HepG2 (cell line): Measurements from ENCODE around the gene QTRT2.

Experiments used
- FOXK2 ChIP-seq: fragments of 450-650 bp; IDR thresholded peaks from 2 replicates; pipeline ENCODE4 v1.6.1; 2016
- TCF12 ChIP-seq, 2 experiments: fragments of 450-650 bp in 1 of 2; sonication (generic) in 1 of 2; formaldehyde crosslinking in 1 of 2; IDR thresholded peaks; 2 replicates each; pipeline versions ENCODE4 v1.6.1 to v1.8.0; 2017 to 2022; ENCODE audit warnings: antibody characterized with exemption in 1 of 2, mild to moderate bottlenecking in 1 of 2, missing genetic modification reagents in 1 of 2, moderate library complexity in 1 of 2
- YY1 ChIP-seq: IDR thresholded peaks from 2 replicates; pipeline ENCODE4 v1.6.1; 2011; ENCODE audit warnings: low read length, low read depth, moderate library complexity, mild to moderate bottlenecking; ENCODE audit not compliant: insufficient read depth, insufficient replicate concordance

- no peak for TF ChIP-seq TCF12 (IDR thresholded peaks at IDR 0.05)
- TF ChIP-seq TCF12 (CRISPR knock-in tag; IDR thresholded peaks at IDR 0.05) = no peak
- no peak for TF ChIP-seq YY1
- TF ChIP-seq FOXK2 = no peak
Measured at GRCh38 chr3:114079761-114080160, 23.2 kb downstream of the QTRT2 start.
